Transverse colon (tissue), 4 donors: ENCODE data around the gene SHLD1. TPM values are rescaled to one million over a fixed set of nuclear protein-coding genes. Genes with fewer than 3 reads are reported as not detected.

Source experiments
- DNase-seq: peaks from one replicate; pipeline ENCODE4 v3.0.0-alpha.2; 2019
- H3K27ac ChIP-seq, 4 donors: fragments of 200-600 bp; sonication (generic); 2 replicates each; pipeline ENCODE4 v1.5.1; 2016 to 2018; ENCODE audit warnings: inconsistent platforms in 4 of 4
- H3K27me3 ChIP-seq: fragments of 200-600 bp; sonication (generic); 2 replicates; pipeline ENCODE4 v1.5.1; 2017; ENCODE audit warnings: inconsistent platforms
- H3K36me3 ChIP-seq, 4 donors: fragments of 200-600 bp; sonication (generic); 2 replicates each; pipeline ENCODE4 v1.5.1; 2017 to 2019; ENCODE audit warnings: inconsistent platforms in 4 of 4
- H3K4me1 ChIP-seq, 4 donors: fragments of 200-600 bp; sonication (generic); 2 replicates each; pipeline ENCODE4 v1.5.1; 2017 to 2020; ENCODE audit warnings: inconsistent platforms in 4 of 4
- H3K4me3 ChIP-seq, 4 donors: fragments of 200-600 bp; sonication (generic); 1 replicate in 1 of 4; 2 replicates in 3 of 4; pipeline versions ENCODE4 v1.5.1 to v1.6.1; 2017 to 2019; ENCODE audit warnings: inconsistent platforms in 4 of 4
- H3K9me3 ChIP-seq, 2 donors: fragments of 200-600 bp; sonication (generic); 2 replicates each; pipeline ENCODE4 v1.5.1; 2017 to 2019; ENCODE audit warnings: inconsistent platforms in 2 of 2
- EP300 ChIP-seq: sonication (generic); formaldehyde crosslinking; IDR thresholded peaks from one replicate; pipeline ENCODE4 v1.6.1; 2017; ENCODE audit warnings: antibody characterized with exemption, low read depth
- POLR2A ChIP-seq: fragments of 450-650 bp; IDR thresholded peaks from one replicate; pipeline ENCODE4 v1.6.1; 2016; ENCODE audit warnings: antibody characterized with exemption, mild to moderate bottlenecking, moderate library complexity
- POLR2AphosphoS5 ChIP-seq, 3 donors: sonication (generic); formaldehyde crosslinking; IDR thresholded peaks; one replicate each; pipeline ENCODE4 v1.6.1; 2016; ENCODE audit warnings: antibody characterized with exemption in 3 of 3
- WGBS, 2 donors: methylation state at CpG; one replicate each; pipeline ENCODE4 v1.1.5; 2018; ENCODE audit warnings: low coverage in 1 of 2; 5-methylcytosine and 5-hydroxymethylcytosine counted together
- in situ Hi-C, 4 donors: fragments of 200-750 bp; cut with MboI; loops; one replicate each; pipeline versions ENCODE4 v1.15.0 to v1.15.1; 2017; ENCODE audit warnings: low sequenced_read_pairs in 3 of 4, low pct_ligation_motif_present in 1 of 4, low pct_unique_long_range_greater_than_20kb in 1 of 4
- intact Hi-C: fragments of 100-400 bp; cut with DNase I; formaldehyde crosslinking; loops from one replicate; pipeline ENCODE4 v1.15.1; 2023; ENCODE audit warnings: low total_unique reads
- total RNA-seq, 4 donors: library from RNA; depleted of rRNA; stranded (reverse); fragments of >200 nt; gene quantifications; one replicate each; pipeline ENCODE4 v1.1.0, GENCODE V29; 2016
- TF ChIP-seq, protein P1 (sequence below), 5 experiments: fragments of 200-600 bp in 3 of 5; fragments of 450-650 bp in 2 of 5; sonication (generic) in 3 of 5; IDR thresholded peaks; 1 replicate in 2 of 5; 2 replicates in 3 of 5; pipeline ENCODE4 v1.5.1; 2016 to 2017; ENCODE audit warnings: antibody characterized with exemption in 5 of 5, inconsistent platforms in 3 of 5, mild to moderate bottlenecking in 2 of 5, moderate library complexity in 1 of 5

Gene SHLD1
- total RNA-seq, 4 donors from 2014 or later = 3.0 to 43.8 (median 6.8) TPM; not detected in 1

DNA sequence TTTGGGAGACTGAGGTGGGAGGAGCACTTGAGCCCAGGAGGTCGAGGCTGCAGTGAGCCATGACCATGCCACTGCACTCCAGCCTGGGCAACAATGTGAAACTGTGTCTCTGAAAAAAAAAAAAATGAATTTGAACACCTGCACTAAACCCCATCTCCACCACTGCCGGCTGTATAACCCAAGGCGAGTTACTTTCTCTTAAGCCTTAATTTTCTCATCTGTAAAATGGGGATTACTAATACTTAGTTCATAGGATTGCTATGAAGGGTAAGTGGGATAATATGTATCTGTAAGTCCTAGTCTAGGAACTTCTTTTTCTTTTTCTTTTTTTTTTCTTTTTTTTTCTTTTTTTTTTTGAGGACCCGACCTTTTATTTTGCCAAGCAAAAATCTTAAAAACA, 61.5 kb downstream of the SHLD1 start:
- DNase-seq = no peak
- no peaks in the 10 kb centered on the region for H3K4me1 ChIP-seq
- TF ChIP-seq, protein P1, sequence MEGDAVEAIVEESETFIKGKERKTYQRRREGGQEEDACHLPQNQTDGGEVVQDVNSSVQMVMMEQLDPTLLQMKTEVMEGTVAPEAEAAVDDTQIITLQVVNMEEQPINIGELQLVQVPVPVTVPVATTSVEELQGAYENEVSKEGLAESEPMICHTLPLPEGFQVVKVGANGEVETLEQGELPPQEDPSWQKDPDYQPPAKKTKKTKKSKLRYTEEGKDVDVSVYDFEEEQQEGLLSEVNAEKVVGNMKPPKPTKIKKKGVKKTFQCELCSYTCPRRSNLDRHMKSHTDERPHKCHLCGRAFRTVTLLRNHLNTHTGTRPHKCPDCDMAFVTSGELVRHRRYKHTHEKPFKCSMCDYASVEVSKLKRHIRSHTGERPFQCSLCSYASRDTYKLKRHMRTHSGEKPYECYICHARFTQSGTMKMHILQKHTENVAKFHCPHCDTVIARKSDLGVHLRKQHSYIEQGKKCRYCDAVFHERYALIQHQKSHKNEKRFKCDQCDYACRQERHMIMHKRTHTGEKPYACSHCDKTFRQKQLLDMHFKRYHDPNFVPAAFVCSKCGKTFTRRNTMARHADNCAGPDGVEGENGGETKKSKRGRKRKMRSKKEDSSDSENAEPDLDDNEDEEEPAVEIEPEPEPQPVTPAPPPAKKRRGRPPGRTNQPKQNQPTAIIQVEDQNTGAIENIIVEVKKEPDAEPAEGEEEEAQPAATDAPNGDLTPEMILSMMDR (IDR thresholded peaks at IDR 0.05) = no peak
- no peaks in the 10 kb centered on the region for H3K9me3 ChIP-seq
- in situ Hi-C loops = no loop called here
- H3K27me3 ChIP-seq = no peaks in the 10 kb centered on the region
- no peak overlapping the region for H3K27ac ChIP-seq
- WGBS, 2 donors = 83 to 93% methylated on average over 3 to 4 of the region's 4 CpGs
- no peak overlapping the region for H3K4me3 ChIP-seq
- H3K36me3 ChIP-seq = no peaks in the 10 kb centered on the region
- intact Hi-C loops = no loop called here

DNA sequence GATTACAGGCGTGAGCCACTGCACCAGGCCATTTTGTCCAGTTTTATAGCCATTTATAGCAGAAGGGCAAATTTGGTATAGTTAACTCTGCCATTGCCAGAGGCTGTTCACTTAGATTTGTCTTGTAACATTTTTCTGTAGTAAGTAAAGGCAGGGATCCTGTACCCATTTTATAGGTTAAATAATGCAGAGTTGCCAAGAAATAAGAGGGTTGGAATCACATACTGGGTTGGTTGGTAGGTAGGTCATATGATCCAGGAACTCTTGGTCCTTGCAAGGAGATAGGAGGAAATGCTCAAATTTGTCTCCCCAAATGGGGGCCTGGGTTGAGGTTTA, 68.1 kb downstream of the SHLD1 start:
- Histone ChIP-seq H3K36me3 (no peaks in the 10 kb centered on the region), H3K9me3 (no peaks in the 10 kb centered on the region), H3K27me3 (no peaks in the 10 kb centered on the region), H3K4me3 (no peak overlapping the region), H3K4me1 (no peaks in the 10 kb centered on the region), H3K27ac (no peak overlapping the region)
- intact Hi-C loops = no loop called here
- in situ Hi-C loops = no loop called here
- 87% methylated on average over 1 of the region's 1 CpG; no CpG with 5 or more reads in 1 of the 2 donors for WGBS, 2 donors
- no peak for DNase-seq
- no peak for TF ChIP-seq POLR2AphosphoS5 (IDR thresholded peaks at IDR 0.05)
- TF ChIP-seq, protein P1 (IDR thresholded peaks at IDR 0.05) = no peak
- no peak for TF ChIP-seq POLR2A
- no peak for TF ChIP-seq EP300

DNA sequence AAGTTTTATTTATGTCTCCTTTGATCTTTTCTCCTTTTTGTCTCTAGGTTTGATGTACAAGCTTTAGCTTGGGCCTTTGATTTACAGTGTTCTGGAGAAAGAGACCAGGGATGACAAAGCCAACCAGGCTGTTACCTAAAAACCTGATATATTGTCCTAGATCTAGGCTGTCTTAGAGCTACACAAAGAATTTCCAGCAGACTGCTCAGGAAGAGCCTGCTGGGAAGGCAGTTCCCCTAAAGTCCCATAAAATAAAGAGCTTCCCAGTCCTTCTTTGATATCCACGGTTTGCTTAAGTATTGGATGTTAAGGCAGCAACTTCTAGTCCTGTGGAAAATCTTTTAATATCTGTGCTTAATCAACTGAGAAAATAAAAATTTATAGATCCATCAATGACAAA, 70.5 kb downstream of the SHLD1 start:
- no peak overlapping the region for H3K27ac ChIP-seq
- H3K27me3 ChIP-seq = no peaks in the 10 kb centered on the region
- 60 to 62% methylated on average over 1 of the region's 1 CpG for WGBS, 2 donors
- DNase-seq = no peak
- H3K4me1 ChIP-seq = no peaks in the 10 kb centered on the region
- in situ Hi-C loops (no loop called here), intact Hi-C loops (no loop called here)
- no peaks in the 10 kb centered on the region for H3K9me3 ChIP-seq
- H3K36me3 ChIP-seq = no peaks in the 10 kb centered on the region
- TF ChIP-seq POLR2AphosphoS5 (IDR thresholded peaks at IDR 0.05) (no peak), POLR2A (no peak), EP300 (no peak)
- TF ChIP-seq, protein P1 (IDR thresholded peaks at IDR 0.05) = no peak
- H3K4me3 ChIP-seq = no peak overlapping the region

DNA sequence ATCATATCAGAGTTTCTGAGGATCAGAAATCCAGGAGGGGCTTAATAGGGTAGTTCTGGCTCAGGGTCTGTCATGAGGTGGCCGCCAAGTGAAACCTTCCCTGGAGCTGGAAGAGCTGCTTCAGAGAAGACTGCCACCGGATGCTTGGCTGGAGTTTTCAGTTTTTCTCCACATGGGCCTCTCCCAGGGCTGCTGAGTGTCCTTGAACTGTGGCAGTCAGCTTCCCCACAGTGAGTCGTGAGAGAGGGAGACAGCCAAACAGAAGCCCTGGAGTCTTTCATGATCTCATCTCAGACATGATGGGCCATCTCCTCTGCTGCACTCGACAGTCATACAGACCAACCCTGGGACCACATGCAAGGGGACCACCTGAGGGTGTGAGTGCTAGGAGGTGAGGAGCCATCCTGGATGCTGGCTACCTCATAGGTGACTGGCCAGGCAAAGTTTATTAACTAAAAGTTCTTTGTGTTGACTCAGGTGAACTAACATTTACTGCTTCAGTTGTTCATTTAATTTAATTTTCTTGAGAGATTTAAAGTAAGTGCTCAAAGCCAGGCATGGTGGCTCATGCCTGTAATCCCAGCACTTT, 71.5 kb downstream of the SHLD1 start:
- Histone ChIP-seq H3K9me3 (no peaks in the 10 kb centered on the region), H3K4me1 (no peaks in the 10 kb centered on the region), H3K36me3 (no peaks in the 10 kb centered on the region), H3K27me3 (no peaks in the 10 kb centered on the region), H3K4me3 (no peak overlapping the region), H3K27ac (no peak overlapping the region)
- no peak for DNase-seq
- in situ Hi-C loops = no loop called here
- WGBS, 2 donors = 88% methylated on average over 4 of the region's 4 CpGs; no CpG with 5 or more reads in 1 of the 2 donors
- intact Hi-C loops = no loop called here
- TF ChIP-seq POLR2A (no peak), EP300 (no peak), POLR2AphosphoS5 (IDR thresholded peaks at IDR 0.05) (no peak)
- TF ChIP-seq, protein P1 (IDR thresholded peaks at IDR 0.05) = no peak
